Endothelial cell (in vitro differentiated cells): ENCODE results near the gene CCNG2. TPM values are rescaled to one million over a fixed set of nuclear protein-coding genes. Genes with fewer than 3 reads are reported as not detected.

Experiments
- DNase-seq: peaks from one replicate; pipeline ENCODE4 v3.0.0; 2021; ENCODE audit warnings: low spot score
- H3K27ac Mint-ChIP-seq: one replicate; pipeline ENCODE4 v1.8.0; 2021; ENCODE audit warnings: mixed read lengths, inconsistent platforms; ENCODE audit not compliant: unreplicated experiment
- H3K27me3 Mint-ChIP-seq: one replicate; pipeline ENCODE4 v1.8.0; 2021; ENCODE audit warnings: mild to moderate bottlenecking, moderate library complexity, mixed read lengths, inconsistent platforms; ENCODE audit not compliant: unreplicated experiment
- H3K36me3 Mint-ChIP-seq: one replicate; pipeline ENCODE4 v1.8.0; 2021; ENCODE audit warnings: mild to moderate bottlenecking, low read depth, mixed read lengths, inconsistent platforms; ENCODE audit not compliant: unreplicated experiment
- H3K4me1 Mint-ChIP-seq: one replicate; pipeline ENCODE4 v1.8.0; 2021; ENCODE audit warnings: mild to moderate bottlenecking, mixed read lengths, inconsistent platforms; ENCODE audit not compliant: unreplicated experiment
- H3K4me3 Mint-ChIP-seq: one replicate; pipeline ENCODE4 v1.8.0; 2021; ENCODE audit warnings: mild to moderate bottlenecking, mixed read lengths, inconsistent platforms; ENCODE audit not compliant: unreplicated experiment
- H3K9me3 Mint-ChIP-seq: one replicate; pipeline ENCODE4 v1.8.0; 2021; ENCODE audit warnings: mixed read lengths, inconsistent platforms; ENCODE audit not compliant: unreplicated experiment
- CTCF ChIP-seq: fragments of 200-600 bp; sonication (generic); IDR thresholded peaks from one replicate; pipeline ENCODE4 v1.5.0; 2021; ENCODE audit warnings: antibody characterized with exemption; ENCODE audit not compliant: unreplicated experiment
- total RNA-seq: library from RNA; stranded (reverse); fragmentation: NEBNext Ultra II Directional; extraction: Animal tissue kit (Norgen Biotek cat#: 25700); gene quantifications from one replicate; pipeline ENCODE4 v1.2.1, GENCODE V29; 2021; ENCODE audit not compliant: unreplicated experiment

The CCNG2 gene
- total RNA-seq, 1 donor from 2014 or later = 67.0 TPM

DNA sequence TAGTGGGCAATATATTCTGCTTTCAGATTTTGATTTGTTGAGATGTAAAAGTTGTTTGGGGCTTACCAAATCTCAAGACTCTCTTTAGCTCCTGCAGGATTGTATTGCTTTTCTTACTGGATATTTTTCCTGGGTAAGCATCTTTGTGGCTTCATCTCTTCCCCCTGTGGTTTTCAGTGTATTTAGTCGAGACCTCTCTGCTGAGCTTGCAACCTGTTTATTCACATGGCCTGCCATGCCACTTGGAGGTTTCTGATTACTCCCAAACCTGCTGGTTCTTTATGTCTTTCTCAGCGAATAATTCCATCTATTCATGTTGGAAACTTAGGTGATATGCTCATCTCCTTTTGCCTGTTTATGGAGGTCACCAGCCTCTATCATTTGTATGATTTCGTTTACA lies 10.9 kb downstream of the CCNG2 start:
- H3K4me1 Mint-ChIP-seq = no peaks in the 10 kb centered on the region
- H3K36me3 Mint-ChIP-seq = peaks cover 50% of the 10 kb centered on the region
- H3K9me3 Mint-ChIP-seq = no peaks in the 10 kb centered on the region
- TF ChIP-seq CTCF = no peak
- H3K4me3 Mint-ChIP-seq = no peak overlapping the region
- H3K27me3 Mint-ChIP-seq = no peaks in the 10 kb centered on the region
- H3K27ac Mint-ChIP-seq = no peak overlapping the region
- no peak for DNase-seq

- Mint-ChIP-seq H3K27ac (no peak overlapping the region), H3K36me3 (peaks cover 37% of the 10 kb centered on the region), H3K4me1 (no peaks in the 10 kb centered on the region), H3K4me3 (no peak overlapping the region), H3K27me3 (no peaks in the 10 kb centered on the region), H3K9me3 (no peaks in the 10 kb centered on the region)
- TF ChIP-seq CTCF = no peak
- DNase-seq = no peak
These were observed 12.5 kb downstream of the CCNG2 start for GRCh38 chr4:77169481-77169880.

- Mint-ChIP-seq H3K4me1 (peaks cover 2% of the 10 kb centered on the region), H3K27me3 (no peaks in the 10 kb centered on the region), H3K4me3 (peak overlapping the region; percentile 17), H3K9me3 (no peaks in the 10 kb centered on the region), H3K36me3 (peaks cover 30% of the 10 kb centered on the region), H3K27ac (peak overlapping the region; percentile 4)
- no peak for TF ChIP-seq CTCF
- DNase-seq = no peak
These were observed 13.9 kb downstream of the CCNG2 start for GRCh38 chr4:77170926-77171325.

- Mint-ChIP-seq H3K27me3 (no peaks in the 10 kb centered on the region), H3K9me3 (no peaks in the 10 kb centered on the region), H3K36me3 (peaks cover 29% of the 10 kb centered on the region), H3K4me3 (no peak overlapping the region), H3K27ac (no peak overlapping the region), H3K4me1 (peaks cover 2% of the 10 kb centered on the region)
- no peak for TF ChIP-seq CTCF
- no peak for DNase-seq
These were observed 15.3 kb downstream of the CCNG2 start for GRCh38 chr4:77172336-77172735.

GRCh38 chr4:77174426-77174825 lies 17.4 kb downstream of the CCNG2 start:
- Mint-ChIP-seq H3K4me1 (peaks cover 2% of the 10 kb centered on the region), H3K27ac (no peak overlapping the region), H3K27me3 (no peaks in the 10 kb centered on the region), H3K9me3 (no peaks in the 10 kb centered on the region), H3K4me3 (no peak overlapping the region), H3K36me3 (peaks cover 17% of the 10 kb centered on the region)
- no peak for DNase-seq
- no peak for TF ChIP-seq CTCF
